T-helper 2 cell treated with Interferon-gamma antibody and Interleukin-4, amounts not matched to agents 100 ng/mL and 5 ng/mL, for 36 hours (primary cell): ENCODE measurements around the gene TBRG1. TPM values are rescaled to one million over a fixed set of nuclear protein-coding genes. Genes with fewer than 3 reads are reported as not detected.

Experiments
- intact Hi-C: fragments of 100-400 bp; cut with micrococcal nuclease; formaldehyde crosslinking; loops from one replicate; pipeline ENCODE4 v1.15.1; 2023
- total RNA-seq: library from RNA; stranded (reverse); gene quantifications from 2 replicates; pipeline ENCODE4 v1.2.3, GENCODE V29; 2022

Gene TBRG1
- total RNA-seq, 1 donor from 2014 or later, result 36.3 TPM

DNA sequence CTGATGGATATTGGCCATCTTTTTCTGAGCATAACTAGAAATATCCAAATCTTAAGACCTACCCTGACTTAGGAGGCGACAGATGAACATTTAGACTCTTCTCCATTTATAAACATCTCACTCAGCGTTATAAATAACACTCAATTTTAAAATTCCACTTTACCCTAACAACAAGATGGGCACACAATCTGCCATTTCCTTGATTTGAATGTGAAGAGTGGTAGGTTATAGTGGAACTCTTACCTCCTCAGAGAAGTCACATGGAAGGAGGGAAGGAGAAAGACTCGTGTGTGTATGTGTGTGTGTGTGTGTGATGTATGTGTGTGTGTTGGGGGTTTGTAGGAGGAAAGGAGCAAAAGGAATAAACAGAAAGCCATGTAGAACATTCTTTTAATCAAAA, 35.8 kb downstream of the TBRG1 start:
- intact Hi-C loops, result no loop called here

GRCh38 chr11:124658986-124659385, 36.3 kb downstream of the TBRG1 start:
- intact Hi-C loops, result no loop called here

DNA sequence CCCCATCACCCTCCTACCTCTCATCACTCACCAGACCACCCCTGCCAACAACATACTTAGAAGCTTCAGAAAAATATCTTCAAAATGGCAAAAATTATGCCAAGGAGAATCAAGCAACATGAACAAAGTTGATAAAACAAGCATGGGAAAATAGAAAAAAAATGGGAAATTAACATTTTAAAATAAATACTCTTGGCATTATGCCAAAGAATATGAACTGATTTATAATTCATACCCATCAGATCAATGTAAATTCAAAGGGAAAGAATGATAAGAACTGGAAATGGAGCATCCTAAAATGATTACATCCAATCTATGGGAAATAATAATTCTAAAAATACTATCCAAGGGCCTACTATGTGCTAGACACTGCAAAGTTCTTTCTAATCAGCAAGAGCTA, 38.9 kb downstream of the TBRG1 start:
- intact Hi-C loops, result no loop called here

- intact Hi-C loops, result no loop called here
Measured at GRCh38 chr11:124662106-124662505, 39.4 kb downstream of the TBRG1 start.

- intact Hi-C loops, result no loop called here
Measured at GRCh38 chr11:124663861-124664260, 41.2 kb downstream of the TBRG1 start.

GRCh38 chr11:124667601-124668000, 44.9 kb downstream of the TBRG1 start:
- intact Hi-C loops, result no loop called here

DNA sequence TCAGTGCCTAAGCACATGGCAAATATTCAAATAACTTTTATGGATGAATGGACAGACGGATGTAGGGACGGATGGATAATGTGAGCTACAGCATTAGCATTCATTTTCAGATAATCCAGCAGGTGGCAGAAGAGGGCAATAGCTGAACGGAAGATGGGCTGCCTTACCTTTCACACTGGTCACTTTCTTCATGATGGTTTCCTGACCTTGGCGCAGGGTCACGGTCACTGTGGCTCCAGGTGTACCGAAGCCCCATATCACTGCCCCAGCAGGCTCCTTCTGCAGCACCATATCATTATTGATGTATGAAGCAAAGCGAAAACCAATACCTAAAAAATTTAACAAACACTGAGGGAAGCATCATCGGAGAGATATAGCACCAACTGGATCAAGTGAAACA, 46.5 kb downstream of the TBRG1 start:
- intact Hi-C loops, result loop anchor here (1.0 to 2.0 kb wide), 5 partner anchors 24 to 168 kb away; partner anchors contain the start of gene MSANTD2

GRCh38 chr11:124670732-124671131, 48.1 kb downstream of the TBRG1 start:
- intact Hi-C loops, result loop anchor here (5.0 kb wide), 2 partner anchors 1217 to 1392 kb away; partner anchors contain the start of genes CDON and HYLS1

DNA sequence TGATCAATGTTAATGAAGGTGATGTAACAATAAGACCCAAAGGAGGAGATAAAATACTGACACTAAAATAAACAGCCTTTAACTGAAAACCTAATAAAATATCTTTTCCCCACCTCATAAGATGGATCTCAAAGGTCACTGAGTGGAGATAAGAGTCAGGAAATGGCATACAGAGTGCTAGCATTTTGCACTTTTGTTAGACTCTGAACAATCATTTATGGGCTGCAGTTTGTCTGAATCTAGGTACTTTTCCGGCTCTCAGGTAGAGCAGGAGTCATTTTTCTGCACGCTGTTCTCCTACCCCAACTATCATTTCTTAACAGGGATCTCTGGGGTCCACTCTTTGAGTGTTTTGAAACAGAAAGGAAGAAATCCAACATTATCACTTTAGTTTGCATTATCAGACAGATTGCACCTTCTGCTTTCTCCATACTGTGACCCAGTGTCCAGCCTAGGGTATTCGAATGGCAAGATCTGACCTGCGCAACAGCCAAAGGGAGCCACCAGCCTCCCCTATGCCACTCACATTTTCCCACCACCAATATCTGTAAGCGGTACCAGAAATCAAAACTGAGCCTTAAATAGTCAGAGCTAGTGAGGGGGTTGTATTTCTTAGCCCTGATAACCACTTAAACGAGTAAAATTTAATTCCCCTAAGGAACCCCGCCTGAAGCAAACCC, 50.0 kb downstream of the TBRG1 start:
- intact Hi-C loops, result loop anchor here (1.0 to 5.0 kb wide), 11 partner anchors 50 to 1390 kb away; partner anchors contain the start of genes CCDC15, CDON, HYLS1 and MSANTD2

DNA sequence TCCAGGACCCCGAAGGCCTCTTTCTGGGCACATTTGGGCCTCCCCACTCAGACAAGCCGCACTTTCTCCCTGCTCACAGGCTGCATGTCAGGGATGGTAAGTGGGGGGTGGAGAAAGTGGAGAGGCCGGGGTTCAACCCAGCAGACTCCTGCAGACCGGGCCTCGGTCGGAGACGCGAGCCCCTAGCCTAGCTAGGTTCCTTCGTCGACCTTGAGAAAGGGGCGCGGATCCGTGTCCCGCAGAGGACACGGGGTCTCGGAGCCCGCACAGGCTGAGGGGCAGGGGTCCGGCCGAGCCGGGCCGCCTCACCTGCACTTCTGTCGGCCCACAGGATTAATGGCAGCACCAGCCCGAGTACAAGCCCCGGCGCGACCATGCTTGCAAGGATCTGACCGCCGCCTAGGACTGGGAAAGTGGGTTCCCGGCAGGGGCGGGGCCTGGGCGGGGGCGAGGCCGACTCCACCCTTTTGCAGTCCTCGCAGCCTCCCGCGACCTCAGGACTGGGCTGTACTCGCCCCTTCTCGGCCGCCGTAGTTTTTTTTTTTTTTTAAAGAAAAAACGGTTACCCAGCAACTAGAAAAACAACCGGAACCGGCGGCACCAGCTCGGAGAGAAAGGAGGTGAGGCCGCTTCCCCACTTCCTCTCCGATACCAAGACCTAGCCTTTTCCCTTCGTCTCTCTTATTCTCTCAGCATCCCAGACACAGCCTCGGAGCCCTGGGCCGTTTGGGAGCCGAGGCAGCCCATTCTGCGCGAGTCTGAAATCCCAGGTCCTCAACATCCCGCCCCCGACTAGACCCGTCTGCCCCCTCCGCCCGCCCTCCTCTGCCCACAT, 50.9 kb downstream of the TBRG1 start, which contains the start of the genes SIAE and SPA17:
Gene SIAE, minus strand, starts transcription at position 407 of the 835 bp plus-strand sequence. Its CDS starts 31 bp downstream, at position 376.
Gene SPA17, plus strand, starts transcription at position 572 of the 835 bp plus-strand sequence. CDS start 1,361 bp downstream, outside the sequence.
- intact Hi-C loops, result loop anchor here (1.0 to 5.0 kb wide), 11 partner anchors 51 to 1389 kb away; partner anchors contain the start of genes CCDC15, CDON, HYLS1 and MSANTD2

DNA sequence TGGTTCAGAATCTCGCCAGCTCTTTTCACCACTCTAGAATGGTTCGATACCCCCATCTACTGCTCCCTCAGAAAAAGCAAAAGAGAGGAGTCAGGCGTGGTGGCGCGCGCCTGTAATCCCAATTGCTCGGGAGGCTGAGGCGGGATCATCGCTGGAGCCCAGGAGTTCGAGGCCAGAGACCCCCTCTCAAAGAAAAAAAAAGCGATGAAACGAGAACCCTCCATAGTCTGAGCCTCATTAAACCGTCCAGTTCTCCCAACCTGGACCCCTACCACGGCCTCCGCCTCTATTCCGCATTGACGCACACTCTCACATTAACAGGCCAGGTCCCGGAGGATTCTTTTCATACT, 51.5 kb downstream of the TBRG1 start:
- intact Hi-C loops, result loop anchor here (5.0 kb wide), 2 partner anchors 1213 to 1388 kb away; partner anchors contain the start of genes CDON and HYLS1

DNA sequence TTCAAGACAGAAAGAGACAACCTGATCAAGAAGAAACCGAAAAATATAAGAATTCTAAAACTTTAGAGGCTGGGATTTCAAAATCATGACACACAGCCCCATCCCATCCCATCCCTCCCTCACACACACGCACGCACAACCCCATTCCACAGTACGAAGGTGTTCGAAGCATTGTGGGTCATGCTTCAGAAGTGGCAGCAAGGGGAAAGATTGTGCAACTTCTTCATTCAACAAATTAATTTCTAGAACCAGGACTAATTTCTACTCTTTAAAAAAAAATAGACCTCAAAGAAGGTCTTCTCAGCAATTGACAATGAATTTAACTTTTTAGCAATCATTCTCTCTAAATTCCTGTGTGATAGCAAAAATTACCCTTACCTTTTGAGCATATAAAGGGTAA, 51.9 kb downstream of the TBRG1 start:
- intact Hi-C loops, result loop anchor here (5.0 kb wide), 2 partner anchors 1213 to 1388 kb away; partner anchors contain the start of genes CDON and HYLS1

- intact Hi-C loops, result no loop called here
Measured at GRCh38 chr11:124676386-124676785, 53.7 kb downstream of the TBRG1 start.

DNA sequence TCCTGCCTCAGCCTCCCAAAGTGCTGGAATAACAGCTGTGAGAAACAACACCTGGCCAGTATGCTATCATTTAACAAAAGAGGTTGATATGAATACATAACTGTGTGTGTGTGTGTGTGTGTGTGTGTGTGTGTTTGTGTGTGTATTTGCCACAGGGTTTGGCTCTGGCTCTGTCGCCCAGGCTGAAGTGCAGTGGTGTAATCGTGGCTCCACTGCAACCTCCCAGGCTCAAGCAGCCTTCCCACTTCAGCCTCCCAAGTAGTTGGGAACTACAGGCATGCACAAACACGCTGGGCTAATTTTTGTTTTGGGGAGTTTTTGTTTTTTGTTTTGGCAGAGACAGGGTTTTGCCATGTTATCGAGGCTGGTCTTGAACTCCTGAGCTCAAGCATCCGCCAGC, 55.8 kb downstream of the TBRG1 start:
- intact Hi-C loops, result no loop called here

DNA sequence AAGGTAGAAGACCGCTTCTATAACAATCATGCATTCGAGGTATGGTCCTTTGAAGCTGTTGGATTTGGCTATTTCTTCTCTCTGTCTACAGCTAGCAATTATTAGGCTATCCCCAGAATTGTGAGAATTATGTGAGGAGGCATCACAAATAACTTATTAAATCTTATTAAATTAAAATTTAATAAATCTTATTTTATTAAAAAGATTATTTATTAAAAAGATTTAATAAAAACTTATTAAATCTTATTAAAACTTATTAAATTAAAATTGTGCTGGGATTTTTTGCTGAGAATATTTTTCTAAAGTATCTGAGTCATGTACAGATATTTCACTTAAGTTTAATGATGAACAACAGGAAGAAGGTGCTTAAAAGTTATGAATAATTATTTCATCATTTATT, 58.8 kb downstream of the TBRG1 start:
- intact Hi-C loops, result no loop called here

- intact Hi-C loops, result no loop called here
Measured at GRCh38 chr11:124682443-124682842, 59.8 kb downstream of the TBRG1 start.

Other genes starting within 250 kb of the TBRG1 start
- gene OR8B2, start 238.4 kb upstream of the TBRG1 start, total RNA-seq, result not detected in 2 replicates
- not detected in 2 replicates for gene OR8B3, start 223.8 kb upstream of the TBRG1 start, total RNA-seq
- not detected in 2 replicates for gene OR8B4, start 198.0 kb upstream of the TBRG1 start, total RNA-seq
- not detected in 2 replicates for gene OR8B8, start 177.2 kb upstream of the TBRG1 start, total RNA-seq
- gene OR8B12, start 79.2 kb upstream of the TBRG1 start, total RNA-seq, result not detected in 2 replicates
- gene OR8A1, start 52.9 kb upstream of the TBRG1 start, total RNA-seq, result not detected in 2 replicates
- not detected in 2 replicates for gene PANX3, start 11.4 kb upstream of the TBRG1 start, total RNA-seq
- gene SIAE, start 50.9 kb downstream of the TBRG1 start, total RNA-seq, result 5.2 and 5.5 TPM in 2 replicates
- gene SPA17, start 51.0 kb downstream of the TBRG1 start, total RNA-seq, result 2.3 and 2.7 TPM in 2 replicates
- gene NRGN, start 117.1 kb downstream of the TBRG1 start, total RNA-seq, result 5.7 and 5.8 TPM in 2 replicates
- gene VSIG2, start 129.4 kb downstream of the TBRG1 start, total RNA-seq, result 0.18 TPM in 1 of 2 replicates, not detected in the other
- gene ESAM, start 139.4 kb downstream of the TBRG1 start, total RNA-seq, result 0.50 and 0.73 TPM in 2 replicates
- gene MSANTD2, start 177.5 kb downstream of the TBRG1 start, total RNA-seq, result 11.9 and 12.8 TPM in 2 replicates
- gene ROBO3, start 242.6 kb downstream of the TBRG1 start, total RNA-seq, result 6.8 and 8.2 TPM in 2 replicates